Iris pigment epithelial cell (primary cell): ENCODE results near the gene MMAB.

Experiments used
- DNase-seq: peaks from one replicate; pipeline ENCODE4 v3.0.0-alpha.2; 2011; ENCODE audit warnings: low read depth

Gene MMAB

GRCh38 chr12:109538191-109538863, 35.0 kb downstream of the MMAB start:
- DNase-seq, result no peak

GRCh38 chr12:109537136-109537535, 36.2 kb downstream of the MMAB start:
- DNase-seq, result no peak

- no peak for DNase-seq
Measured at GRCh38 chr12:109535863-109536250, 37.4 kb downstream of the MMAB start.

GRCh38 chr12:109535231-109535862, 38.0 kb downstream of the MMAB start:
- DNase-seq, result no peak

GRCh38 chr12:109534456-109534855, 38.8 kb downstream of the MMAB start:
- DNase-seq, result no peak

GRCh38 chr12:109533487-109533740, 39.9 kb downstream of the MMAB start:
- no peak for DNase-seq

GRCh38 chr12:109532721-109533486, 40.4 kb downstream of the MMAB start:
- DNase-seq, result no peak

- no peak for DNase-seq
Measured at GRCh38 chr12:109531411-109531810, 41.9 kb downstream of the MMAB start.

- DNase-seq, result no peak
Measured at GRCh38 chr12:109529691-109530640, 43.3 kb downstream of the MMAB start.

GRCh38 chr12:109527489-109528123, 45.7 kb downstream of the MMAB start:
- DNase-seq, result no peak

- DNase-seq, result no peak
Measured at GRCh38 chr12:109525279-109525585, 48.1 kb downstream of the MMAB start.

- DNase-seq, result no peak
Measured at GRCh38 chr12:109524466-109525278, 48.6 kb downstream of the MMAB start.

- no peak for DNase-seq
Measured at GRCh38 chr12:109523504-109523903, 49.8 kb downstream of the MMAB start.

- DNase-seq, result no peak
Measured at GRCh38 chr12:109523071-109523470, 50.2 kb downstream of the MMAB start.

GRCh38 chr12:109521831-109522230, 51.5 kb downstream of the MMAB start:
- no peak for DNase-seq

- DNase-seq, result no peak
Measured at GRCh38 chr12:109519787-109520186, 53.5 kb downstream of the MMAB start.

GRCh38 chr12:109518820-109519665, 54.3 kb downstream of the MMAB start:
- peak; percentile 85 for DNase-seq

GRCh38 chr12:109517619-109518018, 55.7 kb downstream of the MMAB start:
- no peak for DNase-seq

GRCh38 chr12:109513977-109514376, 59.3 kb downstream of the MMAB start:
- no peak for DNase-seq

GRCh38 chr12:109513051-109513450, 60.3 kb downstream of the MMAB start:
- peak; percentile 31 for DNase-seq
